GM21447 (cell line): ENCODE measurements around the gene ANKS6.

Experiments used
- ATAC-seq: cut with Tn5 transposase; IDR thresholded peaks from one replicate; pipeline ENCODE4 v1.9.1; 2021; ENCODE audit not compliant: unreplicated experiment

Gene ANKS6

GRCh38 chr9:98772364-98773155, 23.8 kb downstream of the ANKS6 start:
- ATAC-seq = no peak

- ATAC-seq = no peak
Measured at GRCh38 chr9:98771209-98771874, 25.0 kb downstream of the ANKS6 start.

GRCh38 chr9:98770717-98771116, 25.6 kb downstream of the ANKS6 start:
- ATAC-seq = no peak

GRCh38 chr9:98768344-98768743, 28.0 kb downstream of the ANKS6 start:
- ATAC-seq = no peak

GRCh38 chr9:98767915-98768314, 28.4 kb downstream of the ANKS6 start:
- no peak for ATAC-seq

- no peak for ATAC-seq
Measured at GRCh38 chr9:98767196-98767595, 29.2 kb downstream of the ANKS6 start.

GRCh38 chr9:98766586-98766985, 29.8 kb downstream of the ANKS6 start:
- no peak for ATAC-seq

GRCh38 chr9:98765256-98765655, 31.1 kb downstream of the ANKS6 start:
- ATAC-seq = no peak

GRCh38 chr9:98763986-98764745, 32.2 kb downstream of the ANKS6 start:
- no peak for ATAC-seq

- ATAC-seq = no peak
Measured at GRCh38 chr9:98760231-98760630, 36.1 kb downstream of the ANKS6 start.

GRCh38 chr9:98755006-98755618, 41.2 kb downstream of the ANKS6 start:
- no peak for ATAC-seq

- ATAC-seq = no peak
Measured at GRCh38 chr9:98751210-98751609, 45.1 kb downstream of the ANKS6 start.

- ATAC-seq = no peak
Measured at GRCh38 chr9:98750364-98751060, 45.8 kb downstream of the ANKS6 start.

- ATAC-seq = no peak
Measured at GRCh38 chr9:98747476-98747875, 48.9 kb downstream of the ANKS6 start.

GRCh38 chr9:98745470-98745869, 50.9 kb downstream of the ANKS6 start:
- ATAC-seq = no peak

GRCh38 chr9:98743818-98744611, 52.3 kb downstream of the ANKS6 start:
- no peak for ATAC-seq

GRCh38 chr9:98743329-98743728, 53.0 kb downstream of the ANKS6 start:
- ATAC-seq = no peak

GRCh38 chr9:98742325-98743280, 53.8 kb downstream of the ANKS6 start:
- no peak for ATAC-seq
